NCI-H345 (cell line): ENCODE measurements around the gene TSACC.
A peak's percentile ranks its signal among the peaks of the same experiment; 100 is the strongest.

Experiments
- DNase-seq: peaks from one replicate; lab custom pipeline; 2025; lab: John Stamatoyannopoulos, UW

The TSACC gene

GRCh38 chr1:156394082-156394481 lies 55.8 kb downstream of the TSACC start:
- no peak for DNase-seq

GRCh38 chr1:156394835-156395461 lies 56.6 kb downstream of the TSACC start:
- DNase-seq: peak; percentile 98
